HepG2 (cell line): ENCODE results near the gene CGNL1. TPM values are rescaled to one million over a fixed set of nuclear protein-coding genes. Genes with fewer than 3 reads are reported as not detected.

ENCODE experiments used
- ATAC-seq: fragments of 200-7000 bp; cut with Tn5 transposase; 3 replicates; pipeline ENCODE4 v1.9.1; 2020; ENCODE audit warnings: mild to moderate bottlenecking, moderate library complexity
- BruUV-seq: library from RNA; stranded (reverse); fragments of 400-500 nt; replicated peaks from 2 replicates; lab custom pipeline; 2021; lab: Mats Ljungman, UMichigan
- CTCF ChIA-PET: fragments of 300-600 bp; formaldehyde crosslinking; extraction: SDS; loops from one replicate; lab custom pipeline; 2021; ENCODE audit warnings: low total read pairs, inconsistent platforms, low intra/inter-chr PET ratio; lab: Yijun Ruan, JAX
- POLR2A ChIA-PET: fragments of 350-600 bp; sonication (Branson Sonifier 250); formaldehyde crosslinking; loops from one replicate; lab custom pipeline; 2020; ENCODE audit warnings: antibody characterized with exemption, inconsistent platforms; lab: Yijun Ruan, JAX
- DNase-seq: peaks from one replicate; pipeline ENCODE4 v3.0.0-alpha.2; 2015; ENCODE audit warnings: low spot score
- FAIRE-seq: peaks from 3 replicates; lab custom pipeline; 2011; peaks lifted over from hg19 to GRCh38; lab: Jason Lieb, UNC
- H2AFZ ChIP-seq: one replicate; pipeline ENCODE4 v1.6.1; 2011; ENCODE audit warnings: low read length, inconsistent platforms
- H3K27ac ChIP-seq: fragments of 300-600 bp; 3 replicates; pipeline ENCODE4 v1.8.0; 2011; ENCODE audit warnings: mixed run types, mild to moderate bottlenecking, mixed read lengths, low read length, inconsistent platforms; ENCODE audit not compliant: insufficient read depth; ENCODE audit errors: extremely low read length
- H3K27me3 ChIP-seq, 2 experiments: fragments of 200-600 bp in 1 of 2; 2 replicates in 1 of 2; 3 replicates in 1 of 2; pipeline versions ENCODE4 v1.6.0 to v1.8.0; 2011; ENCODE audit warnings: low read length in 2 of 2, mild to moderate bottlenecking in 2 of 2, moderate library complexity in 2 of 2, inconsistent platforms in 1 of 2; ENCODE audit not compliant: insufficient read depth in 2 of 2, control insufficient read depth in 1 of 2
- H3K36me3 ChIP-seq, 2 experiments: fragments of 200-600 bp in 1 of 2; replicated peaks in 1 of 2; 2 replicates in 1 of 2; 3 replicates in 1 of 2; pipeline versions ENCODE4 v1.5.1 to v1.8.0; 2011; ENCODE audit warnings: low read length in 2 of 2, inconsistent platforms in 1 of 2; ENCODE audit not compliant: insufficient read depth in 2 of 2, control insufficient read depth in 1 of 2
- H3K4me1 ChIP-seq: 2 replicates; pipeline ENCODE4 v1.5.1; 2012; ENCODE audit warnings: low read length, inconsistent platforms; ENCODE audit not compliant: insufficient read depth
- H3K4me2 ChIP-seq: 2 replicates; pipeline ENCODE4 v1.6.0; 2011; ENCODE audit warnings: low read depth, low read length, inconsistent platforms
- H3K4me3 ChIP-seq, 3 experiments: fragments of 200-600 bp in 1 of 3; sonication (generic), shearing (Covaris generic) in 1 of 3; replicated peaks in 1 of 3; 2 replicates each; pipeline ENCODE4 v1.5.1; 2011 to 2016; ENCODE audit warnings: low read length in 3 of 3, inconsistent platforms in 2 of 3, low read depth in 2 of 3, mild to moderate bottlenecking in 2 of 3, control low read depth in 1 of 3, mixed read lengths in 1 of 3; ENCODE audit not compliant: insufficient read depth in 1 of 3
- H3K79me2 ChIP-seq: one replicate; pipeline ENCODE4 v1.6.1; 2011; ENCODE audit warnings: low read length, inconsistent platforms; ENCODE audit not compliant: insufficient read depth
- H3K9ac ChIP-seq: 2 replicates; pipeline ENCODE4 v1.6.0; 2011; ENCODE audit warnings: mild to moderate bottlenecking, low read depth, low read length, inconsistent platforms; ENCODE audit not compliant: insufficient read depth
- H3K9me3 ChIP-seq: 2 replicates; pipeline ENCODE4 v1.5.1; 2012; ENCODE audit warnings: mild to moderate bottlenecking, low read length
- H4K20me1 ChIP-seq: 2 replicates; pipeline ENCODE4 v1.6.0; 2011; ENCODE audit warnings: inconsistent platforms, mild to moderate bottlenecking, low read length, moderate library complexity; ENCODE audit not compliant: insufficient read depth
- HIC2 ChIP-seq: sonication (generic); formaldehyde crosslinking; IDR thresholded peaks from 2 replicates; pipeline ENCODE4 v1.9.0; 2022; ENCODE audit warnings: low read depth, missing genetic modification reagents
- LCORL ChIP-seq, 2 experiments: fragments of 450-650 bp in 1 of 2; sonication (generic) in 1 of 2; formaldehyde crosslinking in 1 of 2; IDR thresholded peaks; 2 replicates each; pipeline versions ENCODE4 v1.5.0 to v1.6.1; 2017 to 2020; ENCODE audit warnings: antibody characterized with exemption in 1 of 2, missing genetic modification reagents in 1 of 2
- SMAD9 ChIP-seq: sonication (generic); formaldehyde crosslinking; IDR thresholded peaks from 2 replicates; pipeline ENCODE4 v1.5.1; 2020; ENCODE audit warnings: mild to moderate bottlenecking, missing genetic modification reagents
- STAT6 ChIP-seq: sonication (generic); formaldehyde crosslinking; IDR thresholded peaks from 2 replicates; pipeline ENCODE4 v1.4.0; 2020; ENCODE audit warnings: missing genetic modification reagents, mild to moderate bottlenecking, borderline replicate concordance
- TGIF2 ChIP-seq: IDR thresholded peaks from 2 replicates; pipeline ENCODE4 v1.6.1; 2016; ENCODE audit warnings: control low read depth, missing compliant biosample characterization
- ZFAT ChIP-seq: sonication (generic); formaldehyde crosslinking; conservative IDR thresholded peaks from 2 replicates; pipeline ENCODE4 v1.8.1; 2023; ENCODE audit warnings: missing genetic modification reagents, inconsistent platforms
- ZNF275 ChIP-seq: sonication (generic); formaldehyde crosslinking; IDR thresholded peaks from 2 replicates; pipeline ENCODE4 v1.8.0; 2022; ENCODE audit warnings: missing genetic modification reagents, mild to moderate bottlenecking, inconsistent platforms, borderline replicate concordance
- ZNF354B ChIP-seq: sonication (generic); formaldehyde crosslinking; IDR thresholded peaks from 2 replicates; pipeline ENCODE4 v1.8.0; 2022; ENCODE audit warnings: mild to moderate bottlenecking, missing genetic modification reagents
- ZNF598 ChIP-seq: sonication (generic); formaldehyde crosslinking; IDR thresholded peaks from 2 replicates; pipeline ENCODE4 v1.5.1; 2020; ENCODE audit warnings: mild to moderate bottlenecking, missing genetic modification reagents, borderline replicate concordance
- WGBS: methylation state at CpG from one replicate; pipeline ENCODE4 v1.1.6; 2017; ENCODE audit warnings: low lambda C conversion rate; 5-methylcytosine and 5-hydroxymethylcytosine counted together
- in situ Hi-C: cut with HindIII; loops from 2 replicates; pipeline ENCODE4 v1.10.0; 2017; ENCODE audit warnings: low pct_unique_long_range_greater_than_20kb; ENCODE audit not compliant: extremely low pct_ligation_motif_present
- intact Hi-C: fragments of 100-400 bp; cut with micrococcal nuclease; formaldehyde crosslinking; loops from one replicate; pipeline ENCODE4 v1.10.0; 2022; ENCODE audit not compliant: unreplicated experiment
- polyA plus RNA-seq, 8 experiments: library from polyadenylated mRNA; depleted of rRNA in 3 of 8; stranded (reverse) in 7 of 8; unstranded in 1 of 8; fragments of >200 nt; fragmentation: Illumina TruSeq in 4 of 8; extraction: Trizol in 4 of 8; gene quantifications; 2 replicates each; pipeline versions ENCODE4 v1.2.1 to v1.2.3, GENCODE V29; 2011 to 2016; ENCODE audit warnings: low read depth in 4 of 8, missing spikeins in 1 of 8, mixed read lengths in 1 of 8; ENCODE audit not compliant: insufficient read depth in 1 of 8
- total RNA-seq, 5 experiments: library from RNA; depleted of rRNA; stranded (reverse); fragments of >200 nt; fragmentation: Illumina TruSeq; extraction: Trizol; gene quantifications; 2 replicates each; pipeline ENCODE4 v1.2.3, GENCODE V29; 2016; ENCODE audit warnings: low read depth in 1 of 5
- TF ChIP-seq, protein P1 (sequence below): sonication (generic); formaldehyde crosslinking; IDR thresholded peaks from 2 replicates; pipeline ENCODE4 v1.4.0; 2020; ENCODE audit warnings: missing genetic modification reagents
- TF ChIP-seq, protein P2 (sequence below): sonication (generic); formaldehyde crosslinking; IDR thresholded peaks from 2 replicates; pipeline ENCODE4 v1.5.1; 2020; ENCODE audit warnings: missing genetic modification reagents, mild to moderate bottlenecking, borderline replicate concordance

CGNL1 gene
- total and polyA plus RNA-seq, 2 of the 13 experiments (the other 11 are each of a cell fraction or from before 2014, with no cell fraction given) = 5.6 to 15.6 TPM

DNA sequence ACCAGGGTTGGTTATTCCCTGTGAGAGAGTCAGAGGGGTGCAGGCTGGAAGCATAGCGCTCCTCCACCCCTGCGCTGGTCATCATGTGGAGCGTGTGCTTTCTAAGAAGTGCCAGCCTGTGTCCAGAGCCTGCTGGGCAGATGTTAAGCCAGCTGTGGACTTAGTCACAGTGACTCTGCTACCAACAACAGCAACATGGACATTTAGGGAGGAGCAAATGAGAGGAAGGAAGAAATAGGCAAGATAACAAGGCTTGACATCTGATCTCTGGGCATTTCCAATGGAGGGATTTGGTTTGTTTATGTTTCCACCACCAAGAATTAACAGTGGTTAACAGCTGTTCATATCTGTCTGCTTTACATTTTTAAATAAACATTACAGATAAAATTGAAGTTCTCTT is 179.0 kb downstream of the CGNL1 start:
- H3K9me3 ChIP-seq = no peaks in the 10 kb centered on the region
- no peak overlapping the region for H3K27ac ChIP-seq
- intact Hi-C loops (no loop called here), in situ Hi-C loops (no loop called here)
- no peak for DNase-seq
- no peaks in the 10 kb centered on the region for H3K79me2 ChIP-seq
- no peaks in the 10 kb centered on the region for H3K27me3 ChIP-seq
- H3K4me3 ChIP-seq = no peak overlapping the region
- no peak overlapping the region for H3K9ac ChIP-seq
- no peak overlapping the region for H2AFZ ChIP-seq
- no peak for ATAC-seq
- TF ChIP-seq ZNF354B = no peak
- TF ChIP-seq HIC2 (CRISPR knock-in tag) = no peak
- TF ChIP-seq ZFAT (CRISPR knock-in tag) = no peak
- no peak for TF ChIP-seq LCORL (IDR thresholded peaks at IDR 0.05)
- TF ChIP-seq LCORL (CRISPR knock-in tag; IDR thresholded peaks at IDR 0.05) = no peak
- TF ChIP-seq ZNF275 (CRISPR knock-in tag) = no peak
- TF ChIP-seq, protein P1, sequence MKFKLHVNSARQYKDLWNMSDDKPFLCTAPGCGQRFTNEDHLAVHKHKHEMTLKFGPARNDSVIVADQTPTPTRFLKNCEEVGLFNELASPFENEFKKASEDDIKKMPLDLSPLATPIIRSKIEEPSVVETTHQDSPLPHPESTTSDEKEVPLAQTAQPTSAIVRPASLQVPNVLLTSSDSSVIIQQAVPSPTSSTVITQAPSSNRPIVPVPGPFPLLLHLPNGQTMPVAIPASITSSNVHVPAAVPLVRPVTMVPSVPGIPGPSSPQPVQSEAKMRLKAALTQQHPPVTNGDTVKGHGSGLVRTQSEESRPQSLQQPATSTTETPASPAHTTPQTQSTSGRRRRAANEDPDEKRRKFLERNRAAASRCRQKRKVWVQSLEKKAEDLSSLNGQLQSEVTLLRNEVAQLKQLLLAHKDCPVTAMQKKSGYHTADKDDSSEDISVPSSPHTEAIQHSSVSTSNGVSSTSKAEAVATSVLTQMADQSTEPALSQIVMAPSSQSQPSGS = no peak
- no peak for TF ChIP-seq TGIF2 (CRISPR knock-in tag)
- no peak for TF ChIP-seq SMAD9 (CRISPR knock-in tag)
- no peak for TF ChIP-seq STAT6 (CRISPR knock-in tag)
- no peak for TF ChIP-seq ZNF598 (CRISPR knock-in tag)
- TF ChIP-seq, protein P2, sequence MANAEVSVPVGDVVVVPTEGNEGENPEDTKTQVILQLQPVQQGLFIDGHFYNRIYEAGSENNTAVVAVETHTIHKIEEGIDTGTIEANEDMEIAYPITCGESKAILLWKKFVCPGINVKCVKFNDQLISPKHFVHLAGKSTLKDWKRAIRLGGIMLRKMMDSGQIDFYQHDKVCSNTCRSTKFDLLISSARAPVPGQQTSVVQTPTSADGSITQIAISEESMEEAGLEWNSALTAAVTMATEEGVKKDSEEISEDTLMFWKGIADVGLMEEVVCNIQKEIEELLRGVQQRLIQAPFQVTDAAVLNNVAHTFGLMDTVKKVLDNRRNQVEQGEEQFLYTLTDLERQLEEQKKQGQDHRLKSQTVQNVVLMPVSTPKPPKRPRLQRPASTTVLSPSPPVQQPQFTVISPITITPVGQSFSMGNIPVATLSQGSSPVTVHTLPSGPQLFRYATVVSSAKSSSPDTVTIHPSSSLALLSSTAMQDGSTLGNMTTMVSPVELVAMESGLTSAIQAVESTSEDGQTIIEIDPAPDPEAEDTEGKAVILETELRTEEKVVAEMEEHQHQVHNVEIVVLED (CRISPR knock-in tag) = no peak
- no peaks in the 10 kb centered on the region for H4K20me1 ChIP-seq
- BruUV-seq = no TSS peak
- CTCF ChIA-PET = no interaction called here
- no peak overlapping the region for H3K4me2 ChIP-seq
- 96% methylated on average over 3 of the region's 3 CpGs for WGBS
- H3K36me3 ChIP-seq = no peaks in the 10 kb centered on the region
- peaks cover 18% of the 10 kb centered on the region for H3K4me1 ChIP-seq
- POLR2A ChIA-PET = no interaction called here
- no peak for FAIRE-seq
